ENCODE data around the gene GLMP.

GLMP gene

GRCh38 chr1:156310962-156311361 is 15.5 kb upstream of the GLMP start:
- DNase-seq (ENCODE audit: insufficient read length) (no peak), FAIRE-seq (no peak)
- TF ChIP-seq TAF1 (IDR thresholded peaks at IDR 0.05; ENCODE audit: borderline replicate concordance, low read depth, low read length): no peak
- no peak for TF ChIP-seq POLR2AphosphoS5 (IDR thresholded peaks at IDR 0.05; ENCODE audit: low read depth, low read length)
- no peak for TF ChIP-seq POLR2A (IDR thresholded peaks at IDR 0.05; ENCODE audit: low read depth, low read length)

- TF ChIP-seq TAF1 (IDR thresholded peaks at IDR 0.05; ENCODE audit: borderline replicate concordance, low read depth, low read length) (no peak), POLR2A (IDR thresholded peaks at IDR 0.05; ENCODE audit: low read depth, low read length) (no peak), POLR2AphosphoS5 (IDR thresholded peaks at IDR 0.05; ENCODE audit: low read depth, low read length) (no peak)
- FAIRE-seq (no peak), DNase-seq (ENCODE audit: insufficient read length) (no peak)
Measured at GRCh38 chr1:156308078-156308477, 12.6 kb upstream of the GLMP start.

DNA sequence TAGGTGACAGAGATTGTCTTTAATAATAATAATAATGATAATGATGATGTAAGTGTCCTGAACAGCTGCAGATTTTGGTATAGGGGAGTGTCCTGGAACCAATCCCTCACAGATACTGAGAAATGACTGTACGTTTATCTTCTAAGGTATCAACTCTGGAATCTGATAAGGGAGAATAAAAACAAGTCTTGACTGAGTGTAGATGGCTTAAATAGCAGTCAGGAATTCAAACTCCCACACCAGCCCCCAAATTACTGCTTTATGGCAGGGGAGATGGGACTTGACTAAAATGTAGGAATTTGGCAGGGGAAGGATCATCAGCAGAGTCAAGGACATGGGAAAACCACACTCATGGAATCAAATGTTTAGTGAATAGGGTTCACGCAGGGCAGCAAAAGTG is 9.7 kb upstream of the GLMP start:
- DNase-seq (ENCODE audit: insufficient read length): no peak
- FAIRE-seq: no peak
- TF ChIP-seq POLR2A (IDR thresholded peaks at IDR 0.05; ENCODE audit: low read depth, low read length) (no peak), TAF1 (IDR thresholded peaks at IDR 0.05; ENCODE audit: borderline replicate concordance, low read depth, low read length) (no peak), POLR2AphosphoS5 (IDR thresholded peaks at IDR 0.05; ENCODE audit: low read depth, low read length) (no peak)

- TF ChIP-seq POLR2A (IDR thresholded peaks at IDR 0.05; ENCODE audit: low read depth, low read length) (no peak), TAF1 (IDR thresholded peaks at IDR 0.05; ENCODE audit: borderline replicate concordance, low read depth, low read length) (no peak), POLR2AphosphoS5 (IDR thresholded peaks at IDR 0.05; ENCODE audit: low read depth, low read length) (no peak)
- DNase-seq (ENCODE audit: insufficient read length) (no peak), FAIRE-seq (no peak)
Measured at GRCh38 chr1:156303241-156303640, 7.8 kb upstream of the GLMP start.

DNA sequence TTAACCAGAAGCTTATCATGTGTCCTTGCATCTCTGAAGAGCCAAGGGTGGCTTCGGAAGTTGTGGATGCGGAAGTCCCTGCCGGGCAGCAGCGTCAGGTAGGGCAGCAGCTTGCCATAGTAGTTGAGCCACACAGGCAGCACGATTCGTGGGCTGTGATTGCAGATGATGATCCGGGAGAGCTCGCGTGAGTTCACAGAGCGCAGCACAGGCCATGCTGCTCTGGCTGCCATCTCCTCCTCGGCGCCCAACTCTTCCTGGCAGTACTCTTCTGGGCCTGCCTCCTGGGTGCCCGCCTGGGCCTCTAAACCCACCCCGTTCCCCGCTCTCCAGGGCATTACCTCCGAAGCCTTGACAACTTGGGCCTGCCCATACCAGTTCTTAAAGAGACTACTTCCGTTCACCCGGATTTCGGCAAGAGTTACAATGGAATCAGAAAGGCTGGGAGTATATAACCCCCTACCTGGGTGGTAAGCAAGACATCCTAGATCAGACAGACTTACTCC is 3.4 kb upstream of the GLMP start, which contains the start of gene VHLL:
Gene VHLL, minus strand, starts transcription at position 456 of the 506 bp plus-strand sequence. Its CDS starts 118 bp downstream, at position 338.
- FAIRE-seq (no peak), DNase-seq (ENCODE audit: insufficient read length) (no peak)
- TF ChIP-seq TAF1 (IDR thresholded peaks at IDR 0.05; ENCODE audit: borderline replicate concordance, low read depth, low read length) (no peak), POLR2AphosphoS5 (IDR thresholded peaks at IDR 0.05; ENCODE audit: low read depth, low read length) (no peak), POLR2A (IDR thresholded peaks at IDR 0.05; ENCODE audit: low read depth, low read length) (no peak)

DNA sequence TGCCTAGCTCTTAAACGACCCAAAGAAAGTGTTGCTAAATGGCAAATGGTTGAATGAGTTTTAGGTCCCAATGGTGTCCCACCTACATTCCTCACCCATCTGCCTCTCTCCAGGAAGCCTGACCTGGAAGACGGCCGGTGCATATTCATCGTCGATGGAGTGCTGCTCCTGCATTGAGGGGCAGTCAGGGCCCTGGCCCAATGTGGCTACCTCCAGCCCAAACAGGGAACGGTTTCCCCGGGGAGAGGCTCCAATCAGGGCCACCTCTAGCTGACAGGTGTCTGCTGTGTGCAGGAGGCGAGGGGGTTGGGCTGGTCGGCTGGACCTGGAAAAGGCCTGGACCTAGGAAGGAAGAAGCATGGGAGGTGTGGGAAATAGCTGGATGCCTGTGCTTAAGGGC is 1.6 kb downstream of the GLMP start:
- FAIRE-seq (no peak), DNase-seq (ENCODE audit: insufficient read length) (no peak)
- TF ChIP-seq TAF1 (IDR thresholded peaks at IDR 0.05; ENCODE audit: borderline replicate concordance, low read depth, low read length) (no peak), POLR2A (IDR thresholded peaks at IDR 0.05; ENCODE audit: low read depth, low read length) (no peak), POLR2AphosphoS5 (IDR thresholded peaks at IDR 0.05; ENCODE audit: low read depth, low read length) (no peak)

GRCh38 chr1:156293098-156293434 is 2.4 kb downstream of the GLMP start:
- TF ChIP-seq TAF1 (IDR thresholded peaks at IDR 0.05; ENCODE audit: borderline replicate concordance, low read depth, low read length): no peak
- no peak for TF ChIP-seq POLR2AphosphoS5 (IDR thresholded peaks at IDR 0.05; ENCODE audit: low read depth, low read length)
- TF ChIP-seq POLR2A (IDR thresholded peaks at IDR 0.05; ENCODE audit: low read depth, low read length): no peak
- FAIRE-seq (no peak), DNase-seq (ENCODE audit: insufficient read length) (no peak)

- no peak for TF ChIP-seq TAF1 (IDR thresholded peaks at IDR 0.05; ENCODE audit: borderline replicate concordance, low read depth, low read length)
- TF ChIP-seq POLR2A (IDR thresholded peaks at IDR 0.05; ENCODE audit: low read depth, low read length): no peak
- TF ChIP-seq POLR2AphosphoS5 (IDR thresholded peaks at IDR 0.05; ENCODE audit: low read depth, low read length): no peak
- FAIRE-seq (no peak), DNase-seq (ENCODE audit: insufficient read length) (peak; percentile 58)
Measured at GRCh38 chr1:156291226-156292061, 4.0 kb downstream of the GLMP start.

DNA sequence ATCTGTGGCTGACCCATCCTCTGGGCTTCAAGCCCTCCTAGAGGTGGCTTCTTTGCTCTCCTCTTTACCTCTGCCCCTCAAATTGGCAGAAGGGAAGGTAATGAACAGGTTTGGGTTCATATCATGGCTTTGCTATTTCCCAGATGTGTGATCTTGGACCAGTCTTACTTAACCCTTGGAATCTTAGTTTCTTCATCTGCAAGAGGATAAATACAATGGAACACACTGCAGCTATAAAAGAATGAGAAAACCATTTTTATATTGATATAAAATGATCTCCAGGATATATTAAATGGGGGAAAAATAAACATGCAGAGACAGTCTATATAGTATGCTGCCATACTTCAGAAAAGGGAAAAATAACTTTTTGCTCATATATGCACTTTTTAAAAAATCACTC is 5.6 kb downstream of the GLMP start:
- no peak for DNase-seq (ENCODE audit: insufficient read length)
- no peak for TF ChIP-seq POLR2A (IDR thresholded peaks at IDR 0.05; ENCODE audit: low read depth, low read length)
- TF ChIP-seq TAF1 (IDR thresholded peaks at IDR 0.05; ENCODE audit: borderline replicate concordance, low read depth, low read length): no peak
- TF ChIP-seq POLR2AphosphoS5 (IDR thresholded peaks at IDR 0.05; ENCODE audit: low read depth, low read length): no peak
- FAIRE-seq: peak; percentile 24

DNA sequence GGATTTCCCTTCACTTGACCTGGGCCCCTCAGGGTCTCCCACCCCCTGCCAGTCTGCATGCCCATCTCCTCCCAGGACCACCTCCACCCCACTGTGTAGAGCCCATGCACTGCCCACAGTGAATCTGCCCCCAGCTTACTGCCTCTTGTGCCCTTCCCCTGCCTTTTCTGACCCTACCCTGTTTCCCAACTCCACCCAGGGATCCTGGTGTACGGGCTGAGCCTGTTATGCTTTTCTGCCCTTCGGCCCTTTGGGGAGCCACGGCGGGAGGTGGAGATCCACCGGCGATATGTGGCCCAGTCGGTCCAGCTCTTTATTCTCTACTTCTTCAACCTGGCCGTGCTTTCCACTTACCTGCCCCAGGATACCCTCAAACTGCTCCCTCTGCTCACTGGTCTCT is 9.4 kb downstream of the GLMP start:
- FAIRE-seq (no peak), DNase-seq (ENCODE audit: insufficient read length) (no peak)
- TF ChIP-seq TAF1 (IDR thresholded peaks at IDR 0.05; ENCODE audit: borderline replicate concordance, low read depth, low read length) (no peak), POLR2A (IDR thresholded peaks at IDR 0.05; ENCODE audit: low read depth, low read length) (no peak), POLR2AphosphoS5 (IDR thresholded peaks at IDR 0.05; ENCODE audit: low read depth, low read length) (no peak)

- DNase-seq (ENCODE audit: insufficient read length) (no peak), FAIRE-seq (no peak)
- TF ChIP-seq POLR2AphosphoS5 (IDR thresholded peaks at IDR 0.05; ENCODE audit: low read depth, low read length): no peak
- no peak for TF ChIP-seq TAF1 (IDR thresholded peaks at IDR 0.05; ENCODE audit: borderline replicate concordance, low read depth, low read length)
- no peak for TF ChIP-seq POLR2A (IDR thresholded peaks at IDR 0.05; ENCODE audit: low read depth, low read length)
Measured at GRCh38 chr1:156285437-156285836, 10.0 kb downstream of the GLMP start.

DNA sequence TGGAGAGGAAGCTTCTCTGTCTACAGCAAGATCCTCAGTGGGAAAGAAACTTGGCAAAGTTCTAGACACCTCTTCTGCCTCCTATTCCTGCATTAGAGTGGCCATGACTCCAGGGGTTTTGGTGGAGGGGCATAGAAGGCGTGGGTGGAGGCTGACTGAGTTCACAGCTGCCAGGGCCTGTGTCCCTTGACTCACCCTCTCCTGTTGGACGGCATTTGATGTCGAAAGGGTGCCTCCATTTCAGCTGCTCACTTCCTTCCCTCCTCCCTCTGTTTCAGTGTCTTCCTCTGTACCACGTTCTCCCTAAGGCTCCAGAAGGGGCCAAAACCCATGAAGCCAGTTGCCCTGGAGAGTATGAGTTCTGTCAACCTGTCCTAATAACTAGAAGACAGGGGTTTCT is 10.7 kb downstream of the GLMP start:
- TF ChIP-seq POLR2AphosphoS5 (IDR thresholded peaks at IDR 0.05; ENCODE audit: low read depth, low read length) (no peak), TAF1 (IDR thresholded peaks at IDR 0.05; ENCODE audit: borderline replicate concordance, low read depth, low read length) (no peak), POLR2A (IDR thresholded peaks at IDR 0.05; ENCODE audit: low read depth, low read length) (no peak)
- DNase-seq (ENCODE audit: insufficient read length) (no peak), FAIRE-seq (no peak)
